Amniotic stem cell (primary cell): ENCODE results near the gene KCNJ18.
"Not testable (repeated sequence)": the region's sequence is repeated elsewhere in the genome, so short reads cannot be mapped to it uniquely, and the experiment has no call there.

Experiments used
- DNase-seq: peaks from one replicate; lab custom pipeline; 2025; lab: John Stamatoyannopoulos, UW

Gene KCNJ18

DNA sequence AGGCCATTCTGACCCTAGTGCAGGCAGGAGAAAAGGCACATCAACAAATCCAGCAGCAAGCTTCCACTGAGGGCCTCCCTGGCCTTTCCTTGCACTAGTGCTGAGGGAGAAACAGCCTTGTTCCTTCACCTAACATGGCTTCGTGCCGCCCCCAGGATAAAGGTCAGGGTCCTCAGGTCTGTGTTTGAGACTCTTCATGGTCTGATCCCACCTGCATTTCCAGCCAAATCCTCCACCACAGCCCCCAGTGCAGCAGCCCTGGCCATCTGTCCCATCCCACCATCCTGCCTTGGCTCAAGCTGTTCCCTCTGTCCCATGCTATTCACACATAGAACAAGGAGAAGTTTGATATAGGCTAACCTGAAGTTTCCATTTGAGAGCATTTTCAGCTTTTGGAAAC lies 20.9 kb upstream of the KCNJ18 start:
- not testable (repeated sequence) for DNase-seq

DNA sequence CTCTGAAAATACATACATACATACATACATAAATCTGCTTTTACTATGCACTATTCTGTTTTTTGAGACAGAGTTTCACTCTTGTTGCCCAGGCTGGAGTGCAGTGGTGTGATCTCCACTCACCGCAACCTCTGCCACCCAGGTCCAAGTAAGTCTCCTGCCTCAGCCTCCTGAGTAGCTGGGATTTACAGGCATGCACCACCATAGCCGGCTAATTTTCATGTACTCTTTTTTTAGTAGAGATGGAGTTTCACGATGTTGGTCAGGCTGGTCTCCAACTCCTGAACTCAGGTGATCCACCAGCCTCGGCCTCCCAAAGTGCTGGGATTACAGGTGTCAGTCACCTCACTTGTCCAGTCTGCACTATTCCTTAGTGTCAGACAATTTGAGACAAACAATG lies 20.5 kb upstream of the KCNJ18 start:
- DNase-seq = not testable (repeated sequence)

DNA sequence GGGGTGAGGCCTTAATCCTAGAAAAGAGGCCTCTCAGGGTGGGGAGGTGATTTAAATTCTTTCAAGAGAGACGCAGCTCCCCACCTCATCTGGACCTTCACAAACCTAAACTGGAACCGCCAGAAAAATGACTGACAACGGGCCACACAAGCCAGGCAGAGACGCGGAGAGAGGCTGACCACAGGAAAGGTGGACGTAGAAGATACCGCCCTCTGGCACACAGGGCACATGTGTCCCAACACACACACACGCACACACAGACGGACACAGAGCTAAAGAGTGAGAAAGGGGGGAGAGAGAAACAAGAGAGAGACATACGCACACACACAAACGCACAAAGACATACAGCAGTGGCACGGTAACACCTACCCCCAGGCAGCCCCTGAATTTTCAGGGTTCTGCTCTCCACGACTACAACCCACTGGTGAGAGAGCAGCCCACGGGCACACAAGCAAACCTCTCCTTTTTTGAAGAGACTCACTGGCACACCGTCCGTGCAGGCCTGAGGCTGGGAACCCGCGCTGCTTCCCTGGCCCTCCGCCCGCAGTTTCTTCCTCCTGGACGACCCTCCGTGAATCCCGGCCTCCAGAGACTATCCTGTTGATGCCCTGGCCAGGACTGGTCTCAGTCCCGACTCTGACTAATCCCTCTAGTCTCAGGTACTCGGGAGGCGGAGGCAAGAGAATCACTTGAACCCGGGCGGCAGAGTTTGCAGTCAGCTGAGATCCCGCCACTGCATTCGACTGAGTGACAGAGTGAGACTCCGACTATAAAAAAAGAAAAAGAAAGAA lies 18.7 kb upstream of the KCNJ18 start:
- DNase-seq = not testable (repeated sequence)

DNA sequence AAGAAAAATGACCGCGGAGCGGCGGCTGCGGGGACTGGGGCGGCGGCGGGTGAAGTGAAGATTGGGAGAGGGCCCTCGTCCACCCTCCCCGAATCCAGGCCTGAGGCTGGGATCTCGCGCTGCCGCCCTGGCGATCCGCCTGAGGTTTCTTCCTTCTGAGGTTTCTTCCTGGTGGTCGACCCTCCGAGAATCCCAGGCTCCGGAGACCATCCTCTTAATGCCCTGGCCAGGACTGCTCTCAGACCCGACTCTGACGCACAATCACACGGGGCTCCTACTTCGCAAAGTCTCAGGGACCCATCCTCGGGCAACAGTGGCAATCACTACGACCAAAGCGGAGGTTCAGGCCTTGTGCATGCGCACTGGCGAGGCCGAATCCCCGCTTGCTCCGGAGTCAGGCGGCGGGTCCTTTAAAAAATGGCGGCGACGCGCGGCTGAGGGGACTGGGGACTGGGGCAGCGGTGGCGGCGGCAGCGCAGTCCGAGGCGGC lies 18.0 kb upstream of the KCNJ18 start:
- DNase-seq = no peak

DNA sequence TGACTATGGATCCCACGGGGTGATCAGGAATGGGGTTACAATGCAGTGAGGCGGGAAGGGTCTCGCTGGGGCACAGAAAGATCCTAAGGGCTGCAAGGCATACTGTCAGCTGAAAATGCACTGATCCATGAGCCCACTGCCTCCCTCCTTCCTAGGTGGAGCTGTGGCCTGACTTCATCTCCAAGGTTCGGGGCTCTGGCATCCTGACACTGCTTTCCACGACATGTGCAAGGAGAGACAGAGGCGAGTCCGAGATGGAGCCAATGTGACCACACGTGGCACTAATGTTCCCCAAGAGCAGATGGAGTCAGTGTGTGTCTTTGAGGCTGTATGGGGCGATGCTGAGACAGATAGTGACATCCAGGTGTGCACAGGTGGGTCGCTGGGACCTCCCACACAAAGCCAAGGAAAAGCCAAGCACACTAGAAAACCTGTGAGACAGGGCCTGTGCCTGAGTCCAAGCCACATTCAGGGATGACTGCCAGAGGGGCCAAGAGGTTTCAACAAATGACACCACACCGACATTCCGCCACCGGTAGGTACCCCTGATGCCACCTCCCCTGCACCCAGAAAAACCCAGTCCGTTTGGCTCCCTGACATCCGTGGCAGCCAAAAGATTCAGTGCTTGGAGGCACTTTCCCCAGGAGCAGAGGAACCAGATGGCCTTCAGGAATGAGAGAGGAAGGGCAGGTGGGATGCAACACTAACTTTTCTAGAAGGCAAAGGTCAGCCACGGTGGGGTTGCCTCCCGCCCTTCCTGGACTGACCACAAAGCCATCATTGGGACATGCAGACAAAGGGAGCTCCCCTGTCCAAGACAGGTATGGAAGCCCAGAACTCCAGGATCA lies 17.2 kb upstream of the KCNJ18 start:
- not testable (repeated sequence) for DNase-seq

DNA sequence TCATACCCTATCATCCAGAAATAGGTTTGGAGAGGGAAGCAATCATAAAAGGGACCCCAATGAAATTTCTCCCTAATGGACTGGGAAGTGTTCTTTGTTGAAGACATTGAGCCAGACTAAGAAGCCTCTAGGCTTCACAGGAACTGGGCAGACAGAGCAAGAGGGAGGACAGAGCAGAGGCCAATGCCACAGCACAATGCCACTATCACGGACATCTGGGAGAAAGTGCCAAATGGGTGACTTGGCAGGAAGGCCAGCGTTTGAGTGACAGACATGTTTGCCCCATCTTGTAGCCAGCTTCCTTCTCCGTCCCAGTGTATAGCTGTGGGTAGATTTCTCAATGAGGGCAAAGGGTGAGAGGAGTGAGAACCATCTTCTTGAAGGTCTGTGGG lies 16.6 kb upstream of the KCNJ18 start:
- not testable (repeated sequence) for DNase-seq

DNA sequence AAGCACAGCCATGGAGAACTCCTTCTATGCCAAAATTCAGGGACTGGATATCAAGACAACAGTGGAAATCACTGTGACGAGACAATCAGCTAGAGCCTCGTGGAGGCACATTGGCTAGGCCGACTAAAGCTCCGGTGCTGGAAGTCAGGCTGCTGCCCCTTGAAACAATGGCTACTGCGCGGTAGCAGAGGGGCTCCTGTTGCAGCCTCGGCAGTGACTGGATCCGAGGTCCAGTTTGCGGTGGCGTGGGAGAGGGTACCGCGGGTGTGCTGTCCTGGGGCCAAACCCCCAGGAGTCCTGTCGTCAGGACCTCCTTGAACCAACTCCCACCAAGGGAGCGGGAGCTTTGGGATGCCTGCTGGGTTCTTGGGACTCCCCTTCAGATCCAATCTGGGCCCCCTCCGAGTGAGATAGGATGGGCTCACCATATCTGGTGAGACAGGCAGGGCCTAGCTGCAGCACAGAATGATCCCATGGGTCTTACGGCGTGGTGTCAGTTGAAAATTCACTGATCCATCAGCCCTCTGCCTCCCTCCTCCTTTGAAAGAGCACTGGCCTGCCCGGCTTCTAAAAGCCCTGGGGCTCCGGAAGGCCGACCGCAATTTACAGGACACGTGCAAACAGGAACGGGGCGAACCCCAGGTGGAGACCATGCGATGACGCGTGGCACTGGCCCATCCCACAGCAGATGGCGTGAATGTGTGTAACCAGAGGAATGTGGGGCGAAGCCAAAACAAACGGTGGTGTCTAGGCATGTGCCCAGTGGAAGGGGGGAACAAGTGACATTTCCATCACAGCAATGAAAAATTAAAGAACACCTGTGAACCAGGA lies 15.8 kb upstream of the KCNJ18 start:
- no peak for DNase-seq

DNA sequence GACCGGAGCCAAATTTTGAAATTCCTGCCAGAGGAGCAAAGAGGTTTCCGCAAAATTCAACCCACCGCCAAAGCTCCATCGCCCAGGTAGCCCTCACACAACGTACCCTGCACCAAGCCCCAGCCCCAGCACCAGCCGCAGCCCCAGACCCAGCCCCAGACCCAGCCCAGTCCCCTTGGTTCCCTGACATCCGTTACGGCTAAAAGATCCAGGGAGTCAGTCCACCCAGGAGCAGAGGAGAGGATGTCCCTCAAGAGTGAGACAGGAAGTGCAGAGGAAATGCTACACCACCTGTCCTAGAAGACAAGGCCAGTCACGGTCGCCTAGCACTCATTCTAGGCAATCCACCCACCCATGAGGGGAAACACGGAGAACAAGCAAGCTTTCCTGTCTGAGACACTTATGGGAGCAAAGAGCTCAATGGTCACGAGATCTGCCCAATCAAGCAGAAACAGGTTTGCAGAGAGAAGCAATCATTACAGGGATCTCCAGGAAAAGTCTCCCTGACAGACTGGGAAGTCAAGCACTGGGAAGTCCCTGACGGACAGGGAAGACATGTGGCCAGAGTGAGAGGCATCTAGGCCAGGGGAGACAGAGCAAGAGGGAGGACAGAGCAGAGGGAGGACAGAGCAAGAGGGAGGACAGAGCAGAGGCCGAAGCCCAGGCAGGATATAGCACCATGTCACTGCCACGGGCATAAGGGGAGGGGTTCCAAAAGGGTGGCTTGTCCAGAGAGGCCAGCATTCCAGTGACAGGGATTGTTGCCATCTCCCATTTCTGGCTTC lies 15.0 kb upstream of the KCNJ18 start:
- no peak for DNase-seq

DNA sequence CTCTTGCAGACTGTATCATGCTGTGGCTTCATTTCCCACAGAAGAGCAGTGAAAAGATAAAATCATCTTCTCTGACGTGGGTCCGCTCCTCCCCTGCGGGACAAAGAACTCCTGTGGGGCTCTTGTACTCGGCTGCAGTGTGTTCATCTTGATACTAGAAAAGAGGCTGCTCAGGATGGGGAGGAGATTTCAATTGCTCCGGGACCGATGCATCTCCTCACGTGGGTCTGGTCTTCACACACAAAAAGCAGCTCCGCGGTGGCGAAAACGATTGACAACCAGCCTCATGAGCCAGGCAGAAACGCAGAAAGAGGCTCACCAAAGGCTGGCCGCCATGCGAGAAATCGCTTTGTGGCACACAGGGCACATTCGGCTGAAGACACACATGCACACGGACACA lies 14.4 kb upstream of the KCNJ18 start:
- no peak for DNase-seq

DNA sequence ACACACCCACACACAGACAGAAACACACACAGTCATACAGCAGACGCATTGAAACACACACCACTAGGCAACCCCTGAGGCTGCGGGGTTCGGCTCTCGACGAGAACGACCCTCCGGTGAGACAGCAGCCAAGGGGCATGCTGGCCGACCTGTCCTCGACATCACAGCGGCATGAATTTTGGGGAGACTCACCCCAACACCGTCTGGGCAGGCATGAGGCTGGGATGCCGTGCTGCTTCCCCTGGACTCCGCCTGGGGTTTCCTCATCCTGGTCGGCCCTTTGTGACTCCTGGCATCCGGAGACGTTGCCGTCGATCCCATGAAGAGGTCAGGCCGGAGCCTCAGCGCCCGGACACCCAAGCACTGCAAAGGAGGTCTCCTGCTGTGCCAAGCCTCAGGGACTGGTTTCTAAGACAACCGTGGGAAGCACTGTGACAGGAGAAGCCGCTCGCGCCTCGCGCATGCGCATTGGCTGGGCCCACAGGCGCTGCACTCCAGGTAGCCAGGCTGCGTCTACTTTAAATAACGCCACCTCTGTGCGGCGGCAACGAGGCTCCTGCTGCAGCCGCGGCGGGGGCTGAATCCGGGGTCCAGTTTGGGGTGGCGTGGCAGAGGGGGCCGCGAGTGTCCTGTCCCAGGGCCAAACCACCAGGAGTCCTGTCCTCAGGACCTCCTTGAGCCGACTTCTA lies 13.8 kb upstream of the KCNJ18 start:
- no peak for DNase-seq

DNA sequence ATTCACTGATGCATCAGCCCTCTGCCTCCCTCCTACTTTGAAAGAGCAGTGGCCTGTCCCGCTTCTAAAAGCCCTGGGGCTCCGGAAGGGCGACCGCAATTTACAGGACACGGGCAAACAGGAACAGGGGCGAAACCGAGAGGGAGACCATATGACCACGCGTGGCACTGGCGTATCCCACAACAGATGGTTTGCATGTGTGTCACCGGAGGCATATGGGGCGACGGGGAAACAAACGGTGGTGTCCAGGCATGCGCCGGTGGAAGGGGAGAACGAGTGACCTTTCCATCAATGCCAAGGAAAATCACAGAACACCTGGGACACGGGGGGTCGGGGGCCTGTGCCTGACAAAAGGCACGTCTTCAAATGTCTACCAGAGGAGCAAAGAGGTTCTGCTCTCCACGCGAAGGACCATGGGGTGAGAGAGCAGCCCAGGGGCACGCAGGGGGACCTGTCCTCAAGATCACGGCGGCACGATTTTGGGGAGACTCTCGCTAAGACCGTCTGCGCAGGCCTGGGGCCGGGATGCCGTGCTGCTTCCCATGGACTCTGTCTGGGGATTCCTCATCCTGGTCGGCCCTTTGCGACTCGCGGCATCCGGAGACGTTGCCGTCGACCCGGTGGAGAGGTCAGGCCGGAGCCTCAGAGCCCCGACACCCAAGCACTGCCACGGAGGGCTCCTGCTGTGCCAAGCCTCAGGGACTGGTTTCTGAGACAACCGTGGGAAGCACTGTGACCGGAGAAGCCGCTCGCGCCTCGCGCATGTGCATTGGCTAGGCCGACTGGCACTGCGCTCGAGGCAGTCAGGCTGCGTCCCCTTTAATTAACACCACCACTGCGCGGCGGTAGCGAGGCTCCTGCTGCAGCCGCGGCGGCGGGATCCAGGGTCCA lies 12.8 kb upstream of the KCNJ18 start:
- no peak for DNase-seq

DNA sequence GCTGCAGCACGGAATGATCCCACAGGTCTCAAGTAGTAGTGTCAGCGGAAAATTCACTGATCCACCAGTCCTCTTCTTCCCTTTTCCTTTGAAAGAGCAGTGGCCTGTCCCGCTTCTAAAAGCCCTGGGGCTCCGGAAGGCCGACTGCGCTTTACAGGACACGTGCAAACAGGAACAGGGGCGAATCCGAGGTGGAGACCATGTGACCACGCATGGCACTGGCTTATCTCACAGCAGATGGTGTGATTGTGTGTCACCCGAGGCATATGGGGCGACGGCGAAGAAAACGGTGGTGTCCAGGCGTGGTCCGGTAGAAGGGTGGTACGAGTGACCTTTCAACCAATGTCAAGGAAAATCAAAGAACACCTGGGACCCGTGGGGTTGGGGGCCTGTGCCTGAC lies 12.0 kb upstream of the KCNJ18 start:
- DNase-seq = no peak

DNA sequence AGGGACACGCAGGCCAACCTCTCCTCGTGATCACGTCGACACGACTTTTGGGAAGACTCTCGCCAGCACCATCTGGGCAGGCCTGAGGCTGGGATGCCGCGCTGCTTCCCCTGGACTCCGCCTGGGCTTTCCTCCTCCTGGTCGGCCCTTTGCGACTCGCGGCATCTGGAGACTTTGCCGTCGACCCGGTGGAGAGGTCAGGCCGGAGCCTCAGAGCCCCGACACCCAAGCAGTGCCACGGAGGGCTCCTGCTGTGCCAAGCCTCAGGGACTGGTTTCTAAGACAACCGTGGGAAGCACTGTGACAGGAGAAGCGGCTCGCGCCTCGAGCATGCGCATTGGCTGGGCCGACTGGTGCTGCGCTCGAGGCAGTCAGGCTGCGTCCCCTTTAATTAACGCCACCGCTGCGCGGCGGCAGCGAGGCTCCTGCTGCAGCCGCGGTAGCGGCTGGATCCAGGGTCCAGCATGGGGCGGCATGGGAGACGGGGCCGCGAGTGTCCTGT lies 11.4 kb upstream of the KCNJ18 start:
- not testable (repeated sequence) for DNase-seq

DNA sequence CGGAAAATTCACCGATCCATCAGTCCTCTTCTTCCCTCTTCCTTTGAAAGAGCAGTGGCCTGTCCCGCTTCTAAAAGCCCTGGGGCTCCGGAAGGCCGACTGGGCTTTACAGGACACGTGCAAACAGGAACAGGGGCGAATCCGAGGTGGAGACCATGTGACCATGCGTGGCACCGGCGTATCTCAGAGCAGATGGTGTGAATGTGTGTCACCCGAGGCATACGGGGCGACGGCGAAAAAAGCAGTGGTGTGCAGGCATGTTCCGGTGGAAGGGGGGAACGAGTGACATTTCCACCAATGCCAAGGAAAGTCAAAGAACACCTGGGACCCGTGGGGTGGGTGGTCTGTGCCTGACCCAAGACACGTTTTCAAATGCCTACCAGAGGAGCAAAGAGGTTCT lies 10.7 kb upstream of the KCNJ18 start:
- not testable (repeated sequence) for DNase-seq

DNA sequence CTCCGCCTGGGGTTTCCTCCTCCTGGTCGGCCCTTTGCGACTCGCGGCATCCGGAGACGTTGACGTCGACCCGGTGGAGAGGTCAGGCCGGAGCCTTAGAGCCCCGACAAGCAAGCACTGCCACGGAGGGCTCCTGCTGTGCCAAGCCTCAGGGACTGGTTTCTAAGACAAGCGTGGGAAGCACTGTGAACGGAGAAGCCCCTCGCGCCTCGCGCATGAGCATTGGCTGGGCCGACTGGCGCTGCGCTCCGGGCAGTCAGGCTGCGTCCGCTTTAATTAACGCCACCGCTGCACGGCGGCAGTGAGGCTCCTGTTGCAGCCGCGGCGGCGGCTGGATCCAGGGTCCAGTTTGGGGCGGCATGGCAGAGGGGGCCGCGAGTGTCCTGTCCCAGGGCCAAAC lies 10.2 kb upstream of the KCNJ18 start:
- not testable (repeated sequence) for DNase-seq

DNA sequence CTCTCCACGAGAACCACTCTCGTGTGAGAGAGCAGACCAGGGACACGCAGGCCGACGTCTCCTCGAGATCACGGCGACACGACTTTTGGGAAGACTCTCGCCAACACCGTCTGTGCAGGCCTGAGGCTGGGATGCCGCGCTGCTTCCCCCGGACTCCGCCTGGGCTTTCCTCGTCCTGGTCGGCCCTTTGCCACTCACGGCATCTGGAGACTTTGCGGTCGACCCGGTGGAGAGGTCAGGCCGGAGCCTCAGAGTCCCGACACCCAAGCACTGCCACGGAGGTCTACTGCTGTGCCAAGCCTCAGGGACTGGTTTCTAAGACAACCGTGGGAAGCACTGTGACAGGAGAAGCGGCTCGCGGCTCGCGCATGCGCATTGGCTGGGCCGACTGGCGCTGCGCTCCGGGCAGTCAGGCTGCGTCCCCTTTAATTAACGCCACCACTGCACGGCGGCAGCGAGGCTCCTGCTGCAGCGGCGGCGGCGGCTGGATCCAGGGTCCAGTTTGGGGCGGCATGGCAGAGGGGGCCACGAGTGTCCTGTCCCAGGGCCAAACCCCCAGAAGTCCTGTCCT lies 9.1 kb upstream of the KCNJ18 start:
- DNase-seq = not testable (repeated sequence)

DNA sequence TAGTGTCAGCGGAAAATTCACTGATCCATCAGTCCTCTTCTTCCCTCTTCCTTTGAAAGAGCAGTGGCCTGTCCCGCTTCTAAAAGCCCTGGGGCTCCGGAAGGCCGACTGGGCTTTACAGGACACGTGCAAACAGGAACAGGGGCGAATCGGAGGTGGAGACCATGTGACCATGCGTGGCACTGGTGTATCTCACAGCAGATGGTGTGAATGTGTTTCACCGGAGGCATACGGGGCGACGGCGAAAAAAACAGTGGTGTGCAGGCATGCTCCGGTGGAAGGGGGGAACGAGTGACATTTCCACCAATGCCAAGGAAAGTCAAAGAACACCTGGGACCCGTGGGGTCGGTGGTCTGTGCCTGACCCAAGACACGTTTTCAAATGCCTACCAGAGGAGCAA lies 8.4 kb upstream of the KCNJ18 start:
- not testable (repeated sequence) for DNase-seq

DNA sequence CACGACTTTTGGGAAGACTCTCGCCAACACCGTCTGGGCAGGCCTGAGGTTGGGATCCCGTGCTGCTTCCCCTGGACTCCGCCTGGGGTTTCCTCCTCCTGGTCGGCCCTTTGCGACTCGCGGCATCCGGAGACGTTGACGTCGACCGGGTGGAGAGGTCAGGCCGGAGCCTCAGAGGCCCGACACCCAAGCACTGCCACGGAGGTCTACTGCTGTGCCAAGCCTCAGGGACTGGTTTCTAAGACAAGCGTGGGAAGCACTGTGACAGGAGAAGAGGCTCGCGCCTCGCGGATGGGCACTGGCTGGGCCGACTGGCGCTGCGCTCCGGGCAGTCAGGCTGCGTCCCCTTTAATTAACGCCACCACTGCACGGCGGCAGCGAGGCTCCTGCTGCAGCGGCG lies 7.9 kb upstream of the KCNJ18 start:
- DNase-seq = not testable (repeated sequence)
